GM18909 (cell line): ENCODE measurements around the gene ITGB2.

Experiments
- ATAC-seq: cut with Tn5 transposase; IDR thresholded peaks from one replicate; pipeline ENCODE4 v1.9.1; 2021; ENCODE audit warnings: mild to moderate bottlenecking; ENCODE audit not compliant: unreplicated experiment, poor library complexity

The ITGB2 gene

DNA sequence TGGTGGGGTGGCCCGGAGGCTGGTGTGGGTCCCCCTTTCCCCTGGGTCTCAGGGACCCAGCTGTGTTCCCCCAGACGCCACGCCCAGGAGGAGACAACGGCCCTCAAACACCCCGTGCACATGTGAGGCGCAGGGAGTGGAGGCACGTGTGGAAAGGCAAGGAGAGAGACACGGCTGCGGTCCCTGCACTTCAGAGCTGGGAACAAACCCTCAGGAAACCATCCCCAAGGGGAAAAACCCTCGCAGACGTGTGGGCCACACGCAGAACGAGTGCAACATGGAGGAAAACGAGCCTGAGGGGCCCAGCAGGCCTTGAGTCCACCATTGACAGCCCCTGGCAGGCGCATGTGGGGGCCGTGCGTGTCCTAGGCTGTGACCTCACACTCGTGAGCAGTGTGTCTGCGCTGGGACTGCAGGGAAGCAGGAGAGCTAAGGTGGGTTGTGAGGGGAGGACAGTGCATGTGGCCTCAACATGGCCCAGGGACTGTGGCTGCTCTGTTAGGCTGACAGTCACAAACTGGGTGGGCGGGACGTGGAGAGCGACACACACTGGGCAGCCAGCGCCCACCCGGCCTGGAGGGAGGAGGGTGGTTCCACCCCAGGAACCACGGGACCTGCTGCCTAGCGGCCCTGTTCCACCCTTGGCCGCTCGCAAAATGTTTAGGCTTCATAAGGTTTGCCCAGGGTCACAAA lies 20.0 kb downstream of the ITGB2 start:
- no peak for ATAC-seq

DNA sequence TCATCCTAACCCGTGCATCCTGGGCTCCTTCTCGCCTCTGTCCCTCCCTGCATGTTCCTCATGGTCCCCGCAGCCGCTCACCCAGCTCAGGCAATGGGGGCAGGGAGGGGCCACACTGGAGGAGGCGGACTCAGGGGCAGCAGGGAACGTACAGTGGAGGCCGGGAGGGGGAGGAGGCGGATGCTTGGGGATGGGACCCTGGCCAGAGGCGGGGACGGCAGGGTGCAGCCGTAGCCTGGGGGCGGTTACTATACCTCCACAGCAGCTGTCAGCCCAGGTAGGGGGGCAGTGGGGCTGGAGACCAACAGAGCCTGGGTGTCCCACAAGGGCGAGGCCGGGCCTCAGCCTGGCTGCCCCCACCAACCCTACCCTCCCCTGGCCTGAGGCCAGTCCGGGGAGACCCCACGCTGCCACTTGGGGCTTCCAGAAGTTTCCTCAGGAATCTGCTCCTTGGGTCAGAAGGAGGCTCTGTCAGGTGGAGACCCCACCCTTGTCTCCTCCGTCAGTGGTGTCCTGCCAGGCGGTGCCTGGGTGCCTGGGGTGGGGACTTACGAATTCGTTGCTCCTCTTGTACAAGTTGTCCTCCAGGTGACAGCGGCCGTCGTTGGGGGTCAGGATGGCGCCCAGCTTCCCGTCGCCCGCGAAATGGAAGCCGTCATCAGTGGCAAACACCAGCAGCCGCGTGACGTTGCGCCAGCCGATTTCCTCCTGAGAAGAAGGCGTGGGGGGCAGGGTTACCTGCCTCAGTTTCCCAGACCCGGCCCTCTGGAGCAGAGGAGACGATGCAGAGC lies 20.7 kb downstream of the ITGB2 start:
- no peak for ATAC-seq

DNA sequence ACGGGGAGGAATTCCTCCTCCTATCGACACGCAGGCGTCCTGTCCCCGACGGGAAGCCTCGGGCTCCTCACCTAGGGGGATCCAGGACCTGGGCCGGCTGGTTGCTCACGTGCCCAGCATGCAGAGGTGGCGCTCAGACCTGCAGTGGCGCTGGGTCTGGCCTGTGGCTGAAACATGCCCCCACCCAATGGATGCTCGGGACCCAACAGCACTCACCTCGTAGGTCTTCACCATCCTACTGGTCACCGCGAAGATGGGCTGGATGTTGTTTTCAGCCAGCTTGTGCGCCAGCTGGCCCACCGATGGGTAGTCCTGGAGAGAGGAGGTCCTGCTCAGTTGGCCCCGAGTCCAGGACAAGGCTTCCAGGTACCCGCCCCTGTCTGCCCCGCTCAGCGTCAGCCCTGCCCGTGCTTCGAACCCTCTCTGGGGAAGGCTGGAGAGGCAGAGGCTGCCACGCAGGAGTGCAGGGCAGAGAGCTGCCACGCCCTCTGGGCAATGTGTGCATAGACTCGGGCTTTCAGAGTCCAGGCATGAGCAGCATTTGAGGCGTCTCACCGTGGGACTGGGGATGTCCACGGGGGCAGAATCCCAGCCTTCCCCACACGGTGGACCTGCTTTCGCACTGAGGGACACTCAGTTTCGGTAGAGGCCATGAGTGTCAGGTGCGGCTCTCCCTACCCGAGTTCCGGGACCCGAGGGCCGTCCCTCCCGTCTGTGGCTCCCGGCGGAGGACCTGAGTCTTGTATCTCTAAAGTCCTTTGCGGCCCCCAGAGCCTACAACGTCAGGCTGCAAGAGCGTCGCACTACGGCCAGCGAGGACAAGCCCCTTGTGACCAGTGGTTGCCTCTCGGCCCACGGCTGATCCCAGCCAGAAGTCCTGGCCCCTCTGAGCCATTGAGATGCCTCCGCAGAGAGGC lies 21.6 kb downstream of the ITGB2 start:
- ATAC-seq: no peak

DNA sequence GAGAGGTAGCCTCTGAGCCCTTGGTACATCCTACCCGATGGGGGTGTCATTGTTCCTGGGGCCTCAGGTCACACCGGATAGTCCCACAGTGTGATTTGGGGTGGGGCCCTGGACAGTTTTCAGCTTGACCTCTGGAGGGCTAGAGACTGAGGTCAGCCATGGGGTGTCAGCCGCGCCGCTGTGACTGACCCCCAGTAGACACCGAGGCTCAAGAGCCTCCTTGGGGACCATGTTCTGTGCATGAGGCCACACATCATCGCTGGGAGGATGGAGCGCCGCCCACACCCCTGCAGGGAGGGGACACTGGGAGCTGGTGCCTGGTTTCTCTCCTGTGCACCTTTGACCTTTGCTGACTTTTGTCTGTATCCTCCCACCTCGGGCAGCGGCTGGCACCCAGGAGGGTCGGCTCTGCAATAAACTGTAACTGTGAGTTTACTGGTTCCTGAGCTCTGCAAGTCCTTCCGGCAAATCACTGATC lies 22.6 kb downstream of the ITGB2 start:
- ATAC-seq: no peak

DNA sequence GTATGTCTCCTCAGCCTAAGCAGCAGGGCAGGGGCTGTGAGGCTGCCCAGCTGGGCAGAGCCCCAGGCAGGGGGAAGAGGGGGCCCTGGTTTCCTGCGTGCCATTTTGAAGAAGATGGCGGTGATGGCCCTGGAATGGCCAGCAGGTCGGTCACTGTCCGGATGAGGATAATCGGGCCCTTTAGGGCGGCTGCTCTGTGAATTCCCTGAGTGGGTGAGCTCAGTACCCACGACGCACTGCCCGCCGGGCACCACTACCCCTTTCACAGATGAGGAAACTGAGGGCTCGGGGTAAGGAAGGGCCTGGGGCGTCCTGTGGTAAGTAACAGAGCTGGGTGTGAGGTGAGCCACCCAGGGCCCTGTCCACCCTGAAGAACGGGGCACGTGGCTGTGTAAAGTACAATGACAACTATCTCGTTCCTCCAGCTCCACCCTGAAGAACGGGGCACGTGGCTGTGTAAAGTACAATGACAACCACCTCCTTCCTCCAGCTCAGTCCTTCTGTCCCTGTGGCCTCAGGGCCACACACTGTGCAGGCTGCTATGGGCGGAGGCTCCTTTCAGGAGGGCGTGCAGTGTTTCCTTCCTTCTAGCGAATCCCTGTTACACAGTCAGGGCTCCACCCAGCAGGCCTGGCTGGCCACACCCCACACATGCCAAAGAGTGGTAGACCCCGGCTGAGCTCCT lies 23.2 kb downstream of the ITGB2 start:
- no peak for ATAC-seq

DNA sequence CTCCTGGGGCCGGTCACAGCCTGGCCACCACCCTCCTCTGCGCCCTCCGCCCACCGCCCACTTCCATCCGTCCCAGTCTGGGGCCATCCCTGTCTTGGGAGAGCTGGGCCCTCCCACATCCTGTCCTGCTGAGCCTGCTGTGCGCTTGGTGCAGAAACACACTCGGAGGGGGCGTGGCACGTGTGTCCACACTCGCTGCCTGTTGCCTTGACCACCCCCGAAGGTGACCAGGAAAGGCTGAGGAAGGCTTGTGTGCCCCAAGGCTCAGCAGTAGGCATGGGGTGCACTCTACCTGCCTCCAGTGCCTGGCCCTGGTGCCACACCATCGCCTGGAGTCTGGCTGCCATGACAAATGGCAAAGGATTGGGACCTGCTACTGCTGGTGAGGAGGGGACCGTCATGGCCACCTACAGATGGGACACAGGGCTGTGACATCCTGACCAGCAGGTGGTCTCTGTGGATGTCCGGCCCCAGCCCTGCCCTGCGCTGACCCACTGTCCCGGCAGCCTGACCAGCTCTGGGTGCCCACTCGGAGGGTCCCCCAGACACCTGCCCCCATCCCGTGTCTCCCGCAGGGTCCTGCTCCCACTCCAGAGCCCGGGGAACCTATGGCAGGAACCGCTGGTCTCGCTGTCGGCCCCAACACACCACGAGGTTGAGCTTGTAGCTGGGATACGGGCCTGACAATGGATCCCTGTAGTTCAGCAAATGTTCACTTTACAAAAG lies 24.0 kb downstream of the ITGB2 start:
- no peak for ATAC-seq

DNA sequence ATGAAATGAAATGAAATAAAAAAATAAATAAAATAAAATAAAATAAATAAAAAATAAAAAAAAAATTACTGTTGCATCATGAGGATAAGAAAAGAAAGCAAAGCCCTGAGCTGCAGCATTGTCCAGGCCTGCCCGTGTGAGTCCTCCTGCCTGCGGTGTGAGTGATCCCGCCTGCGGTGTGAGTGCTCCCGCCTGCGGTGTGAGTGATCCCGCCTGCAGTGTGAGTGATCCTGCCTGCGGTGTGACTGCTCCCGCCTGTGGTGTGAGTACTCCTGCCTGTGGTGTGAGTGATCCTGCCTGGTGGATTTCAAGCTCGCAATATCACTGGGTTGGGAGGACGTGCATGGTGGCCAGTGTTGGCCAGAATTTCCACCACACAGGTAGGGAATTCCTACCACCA lies 24.8 kb downstream of the ITGB2 start:
- no peak for ATAC-seq

DNA sequence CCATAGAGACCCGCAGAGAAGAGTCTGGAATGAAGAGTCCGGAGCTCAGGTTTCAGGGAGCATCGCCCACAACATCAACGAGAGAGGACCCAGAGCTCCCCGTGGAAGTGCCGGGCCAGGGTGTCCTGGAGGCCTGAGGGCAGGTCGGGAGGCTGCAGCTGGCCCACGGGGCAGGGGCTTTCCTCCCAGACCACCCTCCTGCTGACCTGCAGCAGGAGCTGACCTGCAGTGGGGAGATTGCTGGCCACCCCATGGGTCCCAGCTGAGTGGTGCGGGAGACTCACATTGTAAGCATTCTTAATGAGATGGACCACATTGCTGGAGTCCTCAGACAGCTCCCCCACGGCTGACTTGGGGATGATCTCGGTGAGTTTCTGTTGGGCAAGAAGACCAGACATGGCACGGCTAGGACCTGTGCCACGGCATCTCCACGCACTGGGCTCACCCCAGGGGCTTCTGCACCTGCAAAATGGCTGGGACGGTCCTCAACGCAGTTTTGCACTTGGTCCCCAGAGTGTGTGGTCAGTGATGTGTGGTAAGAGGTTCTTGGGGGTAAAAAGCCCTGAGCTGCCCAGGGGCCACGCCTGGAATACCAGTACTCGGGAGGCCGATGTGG lies 25.9 kb downstream of the ITGB2 start:
- ATAC-seq: no peak

DNA sequence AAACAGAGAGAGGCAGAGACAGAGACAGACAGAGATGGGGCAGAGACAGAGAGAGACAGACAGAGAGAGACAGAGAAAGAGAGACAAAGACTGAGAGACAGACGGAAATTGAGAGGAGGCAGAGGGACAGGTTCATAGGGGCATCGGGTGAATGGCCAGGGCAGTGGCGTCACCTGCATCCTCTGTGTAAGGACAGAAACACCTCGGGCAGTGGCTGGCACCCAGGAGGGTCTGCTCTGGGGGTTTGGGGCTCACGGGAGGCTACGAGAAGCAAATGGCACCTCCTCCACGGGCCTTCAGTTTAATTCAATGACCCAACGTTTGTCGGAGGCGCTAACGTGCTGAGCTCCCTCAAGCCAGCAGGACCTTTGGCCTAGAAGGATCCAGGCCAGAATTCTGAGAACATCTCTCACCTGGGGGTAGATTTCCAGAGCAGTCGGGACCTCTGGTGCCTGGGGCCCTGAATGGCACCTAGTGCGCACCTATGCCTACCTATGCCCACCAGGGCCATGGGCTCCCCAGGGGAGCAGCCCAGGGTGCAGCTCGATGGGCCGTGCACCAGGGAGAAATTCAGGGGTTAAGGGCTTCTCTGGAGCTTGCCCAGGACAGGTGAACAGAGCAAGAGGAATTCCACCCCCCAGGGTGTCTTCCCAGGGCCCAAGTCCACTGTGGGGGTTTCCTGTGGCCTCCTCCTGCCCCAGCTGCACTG lies 26.6 kb downstream of the ITGB2 start:
- ATAC-seq: no peak

DNA sequence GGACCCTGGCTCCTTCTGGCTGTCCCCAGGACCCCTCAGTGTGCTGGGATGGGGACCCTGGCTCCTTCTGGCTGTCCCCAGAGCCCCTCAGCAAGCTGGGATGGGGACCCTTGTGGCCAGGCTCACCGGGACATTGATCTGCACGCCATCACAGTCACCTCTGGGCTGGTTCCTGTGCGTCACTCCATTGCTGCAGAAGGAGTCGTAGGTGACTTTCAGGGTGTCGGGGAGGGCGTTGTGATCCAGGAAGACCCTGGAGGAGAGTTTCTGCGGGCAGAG lies 27.5 kb downstream of the ITGB2 start:
- ATAC-seq: no peak

DNA sequence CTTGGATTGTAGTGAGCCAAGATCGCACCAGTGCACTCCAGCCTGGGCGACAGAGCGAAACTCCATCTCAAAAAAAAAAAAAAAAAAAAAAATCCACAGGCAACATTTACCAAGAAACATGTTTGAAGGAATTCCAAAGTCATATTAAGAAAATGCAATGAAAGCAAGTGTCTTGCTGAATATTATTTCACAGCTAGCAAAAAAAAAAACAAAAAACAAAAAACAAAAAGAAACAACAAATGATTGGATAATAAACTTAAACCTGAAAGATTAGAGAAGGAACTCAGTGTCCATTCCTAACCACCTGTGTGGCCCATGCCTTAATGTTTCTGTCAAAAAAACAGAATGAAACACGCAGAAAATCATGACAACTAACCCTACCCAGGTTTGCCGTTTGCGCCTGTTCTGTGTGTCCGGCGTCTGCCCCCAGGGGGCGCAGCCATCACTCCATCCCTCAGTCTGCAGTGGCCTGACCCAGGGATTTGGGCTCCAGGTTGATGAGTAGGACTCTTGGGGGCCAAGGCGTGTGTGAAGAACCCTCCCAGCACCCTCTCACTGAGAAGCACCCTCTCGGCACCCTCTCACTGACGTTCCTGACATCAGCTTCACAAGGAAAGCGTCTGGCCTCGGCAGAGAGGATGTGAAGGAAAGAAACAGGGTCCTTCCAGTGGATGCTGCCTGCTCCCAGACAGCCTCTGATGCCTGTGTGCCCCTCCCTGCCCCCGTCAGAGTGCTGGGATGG lies 28.0 kb downstream of the ITGB2 start:
- no peak for ATAC-seq

DNA sequence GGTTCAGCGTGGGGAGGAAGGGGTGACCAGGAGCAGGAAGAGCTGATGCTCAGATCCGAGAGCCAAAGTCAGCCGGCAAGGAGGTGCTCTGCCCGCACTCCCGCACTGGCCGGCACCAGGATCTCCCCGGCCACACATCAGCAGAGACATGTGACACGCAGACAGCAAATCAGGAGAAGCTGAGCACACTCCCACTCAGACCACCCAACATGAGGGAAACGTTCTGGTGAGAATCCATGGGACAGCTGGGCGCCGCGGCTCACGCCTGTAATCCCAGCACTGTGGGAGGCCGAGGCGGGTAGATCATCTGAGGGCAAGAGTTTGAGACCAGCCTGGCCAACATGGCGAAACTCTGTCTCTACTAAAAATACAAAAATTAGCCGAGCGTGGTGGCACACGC lies 28.6 kb downstream of the ITGB2 start:
- ATAC-seq: no peak

DNA sequence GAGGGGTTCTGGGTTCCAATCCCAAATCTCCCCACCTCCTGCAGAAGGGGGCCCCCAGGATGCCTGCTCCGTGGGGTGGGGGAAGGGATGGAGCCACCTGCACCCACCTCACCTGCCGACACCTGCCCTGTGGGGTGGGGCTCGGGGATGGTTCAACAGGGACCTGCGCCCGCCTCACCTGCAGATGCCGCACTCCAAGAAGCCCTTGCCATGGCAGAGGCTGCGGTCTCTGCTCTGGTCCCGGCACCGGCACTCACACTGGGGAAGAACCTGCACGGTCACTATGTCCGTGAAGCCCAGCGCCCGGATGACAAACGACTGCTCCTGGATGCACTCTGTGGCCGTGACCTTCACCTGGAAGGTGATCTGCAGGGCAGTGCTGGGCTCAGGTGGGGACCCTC lies 29.1 kb downstream of the ITGB2 start:
- ATAC-seq: no peak

DNA sequence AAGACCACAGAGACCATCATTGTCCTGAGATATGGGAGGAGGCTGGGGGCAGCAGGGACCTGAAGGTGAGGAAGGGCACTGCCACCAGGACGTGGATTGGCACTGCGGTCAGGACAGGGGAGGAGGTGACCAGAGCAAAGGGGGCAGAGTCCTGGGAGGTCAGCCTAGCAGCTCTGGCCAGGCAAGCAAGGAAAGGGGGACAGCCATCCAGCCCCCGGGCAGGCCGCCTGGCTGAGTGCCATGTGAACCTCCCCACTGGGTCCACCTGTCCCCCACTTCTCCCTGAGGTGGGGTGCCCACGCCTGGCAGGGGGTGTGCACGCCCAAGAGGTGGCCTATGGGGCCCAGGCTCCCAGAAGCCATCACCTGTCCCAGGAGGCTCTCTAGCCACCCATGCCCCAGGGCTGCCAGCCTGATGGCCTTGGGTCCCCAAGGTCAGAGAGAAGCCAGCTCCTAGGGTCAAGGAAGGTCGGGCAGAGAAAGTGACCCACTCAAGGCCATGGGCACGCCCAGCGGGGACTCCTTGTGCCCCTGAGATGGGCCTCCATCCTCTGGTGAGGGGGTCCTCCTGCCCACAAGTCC lies 29.6 kb downstream of the ITGB2 start:
- no peak for ATAC-seq

DNA sequence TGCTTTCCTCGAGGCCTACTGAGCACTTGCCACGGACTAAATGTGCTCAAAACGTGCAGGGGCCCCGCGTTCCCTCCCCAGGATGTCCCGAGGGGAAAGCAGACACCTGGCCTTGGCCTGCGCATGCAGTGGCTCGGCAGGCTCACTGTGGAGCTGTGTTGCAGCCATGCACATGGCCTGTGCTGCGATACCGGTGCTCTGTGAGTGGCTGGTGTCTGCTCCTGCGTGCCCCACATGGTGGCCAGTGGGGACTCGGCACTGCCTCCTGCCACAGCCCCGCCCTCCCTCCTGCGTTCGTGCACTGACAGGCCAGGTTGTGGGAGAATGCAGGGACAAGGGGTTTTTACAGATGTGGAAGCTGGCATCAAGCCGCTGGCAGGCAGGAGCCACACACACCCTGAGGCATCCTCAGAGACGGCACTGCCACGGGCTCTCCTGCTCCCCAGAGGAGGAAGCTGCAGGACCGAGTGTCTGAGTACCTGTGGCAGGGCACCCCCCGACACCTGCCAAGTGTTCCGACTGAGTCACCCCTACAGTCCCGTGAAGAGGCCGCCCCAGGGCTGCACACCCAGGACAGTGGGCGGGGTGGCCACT lies 30.3 kb downstream of the ITGB2 start:
- ATAC-seq: no peak

DNA sequence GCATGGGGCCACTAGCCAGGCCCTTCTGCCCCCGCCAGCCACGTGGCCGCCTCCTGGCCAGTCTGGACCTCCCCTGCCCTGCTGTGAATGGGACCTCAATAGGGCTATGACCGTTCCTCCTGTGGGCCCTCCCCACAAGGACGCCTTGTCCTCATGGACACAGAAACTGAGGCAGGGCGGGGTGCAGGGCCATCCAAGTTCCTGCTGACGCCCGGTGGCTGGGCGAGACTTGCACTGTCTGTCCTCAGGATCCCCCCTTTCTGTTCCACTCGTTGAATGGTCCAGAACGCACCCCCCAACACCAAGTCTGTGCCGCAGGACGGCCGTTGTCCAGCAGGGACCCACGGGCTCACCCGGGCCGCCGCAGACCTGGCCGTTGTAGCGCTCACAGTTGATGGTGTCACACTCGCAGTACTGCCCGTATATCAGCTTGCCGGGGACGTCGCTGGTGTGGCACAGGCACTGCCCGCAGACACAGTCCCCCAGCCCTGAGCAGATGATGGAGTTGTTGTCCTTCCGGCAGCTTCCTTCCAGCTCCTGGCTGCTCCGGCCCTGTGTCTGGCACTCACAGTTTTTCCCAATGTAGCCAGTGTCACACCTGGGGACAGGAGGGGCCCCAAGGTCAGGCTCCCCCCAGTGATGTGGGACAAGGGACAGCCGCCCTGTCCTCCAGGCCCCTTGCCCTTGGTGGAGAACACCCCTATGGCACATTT lies 30.9 kb downstream of the ITGB2 start:
- no peak for ATAC-seq
